Stimulated activated memory B cell treated with anti-CD40 and anti-IgM and Interleukin-4, amounts not matched to agents 10 μg/mL and 1 μg/mL and 100 μg/mL, for 72 hours (primary cell): ENCODE results near the gene HSF2BP.
"Not testable (repeated sequence)": the region's sequence is repeated elsewhere in the genome, so short reads cannot be mapped to it uniquely, and the experiment has no call there.

Experiments used
- ATAC-seq: fragments of 150-1000 bp; cut with Tn5 transposase; 2 replicates; pipeline ENCODE4 v1.10.0; 2021
- H3K27ac Mint-ChIP-seq: one replicate; pipeline ENCODE4 v1.8.0; 2022; ENCODE audit warnings: mild to moderate bottlenecking, mixed read lengths
- H3K27me3 Mint-ChIP-seq: one replicate; pipeline ENCODE4 v1.8.0; 2022; ENCODE audit warnings: mixed read lengths
- H3K36me3 Mint-ChIP-seq: one replicate; pipeline ENCODE4 v1.8.0; 2022; ENCODE audit warnings: mixed read lengths
- H3K4me1 Mint-ChIP-seq: one replicate; pipeline ENCODE4 v1.8.0; 2022; ENCODE audit warnings: mixed read lengths
- H3K4me3 Mint-ChIP-seq: one replicate; pipeline ENCODE4 v1.8.0; 2022; ENCODE audit warnings: mild to moderate bottlenecking, moderate library complexity, mixed read lengths
- H3K9me3 Mint-ChIP-seq: one replicate; pipeline ENCODE4 v1.8.0; 2022; ENCODE audit warnings: mixed read lengths

HSF2BP gene

DNA sequence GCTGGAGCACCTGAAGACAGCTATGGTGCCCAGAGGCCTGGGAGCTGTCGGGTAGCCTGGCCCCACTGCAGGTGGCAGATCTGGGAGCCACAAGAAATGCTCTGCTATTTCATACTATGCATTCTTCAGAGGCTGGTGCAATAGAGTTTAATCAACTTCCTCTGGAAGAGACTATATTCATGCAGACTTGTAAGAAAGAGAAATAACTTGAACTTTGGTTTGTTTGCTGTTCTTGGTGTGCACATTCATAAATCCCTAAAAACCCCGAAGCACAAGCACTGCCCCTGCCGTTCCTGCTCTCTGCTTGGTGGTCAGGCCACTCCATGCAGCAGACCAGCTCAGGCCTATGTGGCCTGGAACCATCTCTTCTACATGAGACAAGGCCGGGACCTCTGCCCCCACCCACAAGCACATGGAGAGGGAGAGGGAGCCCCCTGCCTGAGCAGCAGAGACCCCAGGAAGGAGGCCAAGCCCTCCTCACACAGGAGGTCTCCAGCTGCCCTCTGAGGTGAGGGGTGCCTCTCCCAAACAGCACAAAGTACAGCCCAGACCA is 142.9 kb downstream of the HSF2BP start:
- H3K27ac Mint-ChIP-seq, H3K4me3 Mint-ChIP-seq, H3K27me3 Mint-ChIP-seq, H3K9me3 Mint-ChIP-seq, H3K4me1 Mint-ChIP-seq, H3K36me3 Mint-ChIP-seq, ATAC-seq: not testable (repeated sequence)

GRCh38 chr21:43514834-43515233 is 144.5 kb downstream of the HSF2BP start:
- H3K4me1 Mint-ChIP-seq, H3K27ac Mint-ChIP-seq, H3K4me3 Mint-ChIP-seq, ATAC-seq, H3K9me3 Mint-ChIP-seq, H3K27me3 Mint-ChIP-seq, H3K36me3 Mint-ChIP-seq: not testable (repeated sequence)

GRCh38 chr21:43513023-43513422 is 146.3 kb downstream of the HSF2BP start:
- not testable (repeated sequence) for H3K4me1 Mint-ChIP-seq, H3K4me3 Mint-ChIP-seq, H3K36me3 Mint-ChIP-seq, H3K9me3 Mint-ChIP-seq, H3K27me3 Mint-ChIP-seq, ATAC-seq, H3K27ac Mint-ChIP-seq

DNA sequence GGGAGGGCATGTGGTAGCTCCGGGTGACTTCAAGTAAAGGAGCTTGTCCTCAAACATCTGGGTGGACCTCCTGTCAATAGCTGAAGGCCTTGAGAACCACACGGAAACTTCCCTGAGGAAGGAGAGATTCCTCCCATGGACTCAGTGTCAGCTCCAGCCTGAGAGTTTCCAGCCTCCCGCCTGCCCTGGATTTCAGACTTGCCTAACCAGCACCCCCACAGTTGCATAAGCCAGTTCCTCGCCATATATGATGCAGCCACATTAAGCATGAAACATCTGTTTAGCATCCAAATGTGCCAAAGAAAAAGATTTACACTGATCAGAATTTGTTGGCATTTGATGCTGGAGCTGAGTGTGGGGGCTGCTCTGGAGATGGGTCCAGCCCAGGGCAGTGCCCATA is 148.1 kb downstream of the HSF2BP start:
- H3K4me3 Mint-ChIP-seq, H3K27ac Mint-ChIP-seq, H3K27me3 Mint-ChIP-seq, ATAC-seq, H3K4me1 Mint-ChIP-seq, H3K36me3 Mint-ChIP-seq, H3K9me3 Mint-ChIP-seq: not testable (repeated sequence)

- not testable (repeated sequence) for H3K4me3 Mint-ChIP-seq, H3K27ac Mint-ChIP-seq, H3K4me1 Mint-ChIP-seq, H3K9me3 Mint-ChIP-seq, H3K27me3 Mint-ChIP-seq, H3K36me3 Mint-ChIP-seq
- ATAC-seq, result peak; percentile 79
Measured at GRCh38 chr21:43510669-43511068, 148.6 kb downstream of the HSF2BP start.

DNA sequence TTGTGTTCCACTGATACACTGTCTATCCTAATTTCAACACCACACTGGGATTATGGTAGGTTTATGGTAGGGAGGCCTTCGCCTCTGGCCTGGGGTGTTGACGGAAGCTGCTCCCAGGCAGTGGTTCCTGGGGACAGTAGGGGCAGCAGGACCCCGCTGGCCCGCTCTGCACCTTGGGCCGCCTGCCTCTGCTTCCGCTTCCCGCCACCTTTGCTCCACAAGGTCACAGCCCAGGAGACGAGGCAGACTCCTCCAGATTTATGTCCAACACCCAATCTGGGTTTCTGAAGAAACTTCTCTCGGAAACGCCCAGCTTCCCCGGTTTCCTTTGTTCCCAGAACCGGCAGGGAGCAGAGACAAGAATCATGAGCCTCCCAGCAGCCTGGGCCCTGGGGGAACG is 155.4 kb downstream of the HSF2BP start:
- ATAC-seq, H3K36me3 Mint-ChIP-seq, H3K27me3 Mint-ChIP-seq, H3K4me1 Mint-ChIP-seq, H3K9me3 Mint-ChIP-seq, H3K4me3 Mint-ChIP-seq, H3K27ac Mint-ChIP-seq: not testable (repeated sequence)

DNA sequence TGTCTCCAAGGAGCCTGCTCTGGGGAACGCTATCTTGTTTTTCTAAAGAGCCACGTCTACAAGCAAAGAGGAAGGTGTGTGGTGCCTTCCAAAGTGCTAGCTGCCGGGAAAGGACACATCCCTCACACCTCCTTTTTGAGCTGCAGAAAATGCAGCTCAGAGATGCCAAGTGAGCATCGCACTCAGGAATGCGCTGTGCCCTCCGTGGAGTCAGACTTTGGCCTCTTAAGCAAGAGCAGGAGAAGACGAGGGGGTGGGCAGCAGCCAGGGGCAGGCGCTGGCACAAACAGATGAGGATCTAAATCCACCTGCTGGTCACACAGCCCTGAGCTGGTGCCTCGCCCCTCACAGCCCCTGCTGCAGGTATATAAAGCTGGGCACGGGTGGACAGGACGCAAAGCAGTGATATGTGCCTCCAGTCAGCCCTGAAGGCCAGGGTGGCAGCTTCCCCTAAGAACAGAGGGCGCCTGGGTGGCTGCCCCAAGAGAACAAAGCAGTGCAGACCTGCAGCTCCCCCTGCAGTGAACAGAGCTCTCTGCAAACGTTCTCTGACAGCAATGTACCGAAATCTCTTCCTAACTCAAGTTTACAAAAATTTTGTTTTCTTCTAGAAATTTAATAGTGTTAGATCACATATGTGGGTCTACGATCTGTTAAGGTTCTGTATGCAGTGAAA is 156.1 kb downstream of the HSF2BP start:
- ATAC-seq, result peak; percentile 61
- H3K27me3 Mint-ChIP-seq, H3K4me1 Mint-ChIP-seq, H3K9me3 Mint-ChIP-seq, H3K27ac Mint-ChIP-seq, H3K36me3 Mint-ChIP-seq, H3K4me3 Mint-ChIP-seq: not testable (repeated sequence)

GRCh38 chr21:43502407-43503071 is 156.7 kb downstream of the HSF2BP start:
- H3K9me3 Mint-ChIP-seq, H3K4me1 Mint-ChIP-seq, ATAC-seq, H3K27ac Mint-ChIP-seq, H3K36me3 Mint-ChIP-seq, H3K27me3 Mint-ChIP-seq, H3K4me3 Mint-ChIP-seq: not testable (repeated sequence)

DNA sequence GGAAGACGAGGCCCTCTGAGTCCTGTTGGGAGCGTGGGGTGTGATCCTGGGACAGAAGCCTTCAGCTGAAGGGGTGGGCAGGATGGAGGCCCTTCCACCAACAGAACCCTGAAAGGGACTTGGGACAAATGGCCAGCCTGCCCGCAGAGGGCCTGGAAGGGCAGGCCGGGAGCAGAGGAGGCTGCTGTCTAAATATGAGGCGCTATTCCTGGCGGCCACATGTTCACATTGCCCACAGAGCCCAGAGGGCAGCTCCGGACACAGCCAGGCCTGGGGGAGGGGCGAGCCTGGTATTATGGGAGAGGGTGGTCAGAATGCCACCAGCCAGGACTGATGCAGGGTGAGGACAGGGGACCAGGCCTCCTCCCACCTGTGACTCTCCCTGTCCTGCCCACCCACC is 160.4 kb downstream of the HSF2BP start:
- not testable (repeated sequence) for H3K4me1 Mint-ChIP-seq, H3K9me3 Mint-ChIP-seq, H3K36me3 Mint-ChIP-seq, ATAC-seq, H3K4me3 Mint-ChIP-seq, H3K27me3 Mint-ChIP-seq, H3K27ac Mint-ChIP-seq

DNA sequence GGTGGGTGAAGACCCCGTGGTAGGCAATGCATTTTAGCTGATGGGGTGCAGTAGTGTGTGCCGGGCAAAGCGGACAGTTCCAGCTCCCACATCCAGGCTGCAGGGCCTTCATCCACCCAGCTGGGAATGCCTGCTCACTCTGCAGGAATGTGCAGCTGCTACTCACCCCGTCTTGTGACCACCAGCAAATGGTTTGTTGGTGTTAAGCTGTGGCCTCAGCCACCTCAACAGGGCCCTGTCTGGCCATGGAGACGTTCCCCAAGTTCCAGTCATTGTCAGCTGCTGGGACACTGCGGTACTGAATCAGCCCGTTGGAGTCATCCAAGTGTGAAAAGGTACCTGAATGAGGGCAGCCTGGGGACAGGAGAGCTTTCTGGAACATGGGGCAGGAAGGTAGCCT is 161.2 kb downstream of the HSF2BP start:
- ATAC-seq, H3K4me3 Mint-ChIP-seq, H3K27ac Mint-ChIP-seq, H3K9me3 Mint-ChIP-seq, H3K36me3 Mint-ChIP-seq, H3K4me1 Mint-ChIP-seq, H3K27me3 Mint-ChIP-seq: not testable (repeated sequence)

- H3K27me3 Mint-ChIP-seq, H3K4me1 Mint-ChIP-seq, H3K9me3 Mint-ChIP-seq, H3K27ac Mint-ChIP-seq, ATAC-seq, H3K36me3 Mint-ChIP-seq, H3K4me3 Mint-ChIP-seq: not testable (repeated sequence)
Measured at GRCh38 chr21:43494279-43495012, 164.8 kb downstream of the HSF2BP start.

GRCh38 chr21:43493471-43493870 is 165.8 kb downstream of the HSF2BP start:
- H3K27ac Mint-ChIP-seq, ATAC-seq: not testable (repeated sequence)

DNA sequence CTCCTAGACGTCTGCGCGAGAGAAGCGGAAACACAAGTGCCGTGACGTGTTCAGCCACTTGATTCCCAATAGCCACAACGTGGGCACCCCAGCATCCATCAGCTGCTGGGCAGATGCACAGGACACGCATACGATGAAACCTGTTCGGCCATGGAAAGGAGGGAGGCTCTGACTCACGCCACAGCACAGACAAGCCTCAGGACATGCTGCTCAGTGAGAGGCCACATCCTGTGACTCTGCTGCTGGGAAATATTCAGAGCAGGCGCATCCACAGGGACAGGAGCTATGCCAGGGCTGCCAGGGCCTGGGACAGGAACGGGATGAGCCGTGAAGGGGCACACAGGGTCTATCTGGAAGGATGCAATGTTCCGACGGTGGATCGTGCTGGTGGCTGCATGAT is 171.1 kb downstream of the HSF2BP start:
- ATAC-seq, H3K27ac Mint-ChIP-seq, H3K4me3 Mint-ChIP-seq, H3K36me3 Mint-ChIP-seq, H3K9me3 Mint-ChIP-seq, H3K4me1 Mint-ChIP-seq, H3K27me3 Mint-ChIP-seq: not testable (repeated sequence)

More at GRCh38 chr21:43493471-43493870, 165.8 kb downstream of the HSF2BP start:
- H3K27me3 Mint-ChIP-seq, H3K4me1 Mint-ChIP-seq, H3K36me3 Mint-ChIP-seq, H3K4me3 Mint-ChIP-seq, H3K9me3 Mint-ChIP-seq: not testable (repeated sequence)

DNA sequence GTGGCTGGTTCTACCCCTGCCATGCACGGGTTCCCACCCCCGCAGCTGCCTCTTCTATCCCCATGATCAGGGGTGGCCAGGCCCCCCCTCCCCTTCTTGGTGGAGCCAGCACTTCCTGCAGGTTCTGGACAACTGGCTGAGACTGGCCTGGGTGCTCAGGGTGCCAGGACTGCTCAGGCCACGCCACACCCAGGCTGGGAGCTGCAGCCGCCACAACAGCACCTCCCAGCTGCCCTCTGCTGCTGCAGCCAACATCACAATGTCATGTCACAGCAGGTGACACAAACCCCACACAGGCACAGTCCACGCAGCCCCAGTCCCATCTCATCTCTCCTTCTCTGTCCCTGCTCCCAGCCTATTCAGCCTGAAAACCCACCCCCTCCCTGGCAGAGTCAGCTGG is 173.2 kb downstream of the HSF2BP start:
- not testable (repeated sequence) for H3K36me3 Mint-ChIP-seq, ATAC-seq, H3K4me1 Mint-ChIP-seq, H3K27ac Mint-ChIP-seq, H3K9me3 Mint-ChIP-seq, H3K27me3 Mint-ChIP-seq, H3K4me3 Mint-ChIP-seq

DNA sequence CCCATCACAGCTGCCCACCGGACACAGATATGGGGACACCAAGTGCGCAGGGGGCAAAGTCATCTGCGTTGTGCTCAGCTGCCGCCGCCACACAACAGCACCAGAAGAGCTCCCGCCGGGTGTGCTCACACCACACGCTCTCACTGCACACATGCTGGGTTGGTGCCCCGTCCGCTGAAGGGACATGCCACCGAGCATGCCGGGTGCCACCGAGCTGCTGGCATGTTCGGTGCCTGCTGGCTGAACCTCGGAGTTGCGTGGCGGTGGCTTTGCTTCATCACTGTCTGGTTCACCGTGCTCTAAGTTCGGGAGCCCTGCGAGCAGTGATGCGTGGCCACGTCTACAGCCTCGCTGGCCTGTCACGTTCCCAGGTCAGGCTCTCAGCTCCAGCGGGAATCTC is 174.3 kb downstream of the HSF2BP start:
- H3K4me1 Mint-ChIP-seq, H3K4me3 Mint-ChIP-seq, H3K27ac Mint-ChIP-seq, H3K36me3 Mint-ChIP-seq, H3K9me3 Mint-ChIP-seq, ATAC-seq, H3K27me3 Mint-ChIP-seq: not testable (repeated sequence)

DNA sequence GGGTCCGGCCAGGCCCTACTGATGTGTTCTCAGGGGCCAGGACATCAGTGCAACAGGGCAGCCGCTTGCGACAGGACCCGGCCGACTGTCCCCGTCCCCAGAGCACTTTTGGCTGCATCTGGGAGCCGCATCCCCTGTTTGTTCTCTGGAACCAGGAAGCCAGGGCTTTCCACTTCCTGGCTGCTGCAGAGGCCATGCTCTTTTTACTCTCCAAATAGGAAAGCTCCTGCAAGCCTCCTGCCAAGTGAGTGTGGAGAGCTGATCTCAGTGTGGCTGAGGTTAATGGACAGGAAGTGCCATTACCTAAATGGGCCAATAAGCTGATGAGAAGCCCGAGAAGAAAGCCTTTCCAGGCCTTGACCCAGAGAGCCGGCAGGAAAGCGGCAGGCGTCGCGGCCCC is 180.1 kb downstream of the HSF2BP start:
- not testable (repeated sequence) for H3K27me3 Mint-ChIP-seq, H3K36me3 Mint-ChIP-seq, ATAC-seq, H3K4me3 Mint-ChIP-seq, H3K9me3 Mint-ChIP-seq, H3K4me1 Mint-ChIP-seq, H3K27ac Mint-ChIP-seq
